HL-60/S4 treated with retinoic acid at 250 ng/mL for 4 days and 3 days (cell line): ENCODE measurements around the gene AUH.
"Not testable (repeated sequence)": the region's sequence is repeated elsewhere in the genome, so short reads cannot be mapped to it uniquely, and the experiment has no call there.

Experiments
- in situ Hi-C: fragments of 300-500 bp; cut with MboI; formaldehyde crosslinking; loops from 2 replicates; pipeline ENCODE4 v1.7.0; 2022; ENCODE audit warnings: low sequenced_read_pairs

AUH gene

DNA sequence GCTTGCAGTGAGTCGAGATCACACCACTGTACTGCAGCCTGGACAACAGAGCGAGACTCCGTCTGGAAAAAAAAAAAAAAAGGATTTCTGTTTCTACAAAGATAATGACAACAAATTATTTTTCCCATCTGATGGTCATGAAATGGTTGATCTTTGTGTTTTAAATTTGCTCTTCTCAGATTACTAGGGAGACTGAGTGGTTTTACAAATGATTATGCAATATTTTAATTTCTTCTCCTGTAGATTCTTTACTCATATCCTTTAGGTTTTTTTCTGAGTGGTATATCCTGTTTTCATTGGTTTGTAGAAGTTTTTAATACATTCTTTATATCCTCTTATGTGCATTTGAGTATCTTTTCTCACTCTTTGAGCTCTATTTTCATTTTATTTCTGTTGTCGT, 20.6 kb upstream of the AUH start:
- in situ Hi-C loops = no loop called here

GRCh38 chr9:91379426-91379825, 17.7 kb upstream of the AUH start:
- in situ Hi-C loops = no loop called here

- in situ Hi-C loops = no loop called here
These were observed 17.0 kb upstream of the AUH start for GRCh38 chr9:91378695-91379127.

GRCh38 chr9:91378054-91378453, 16.3 kb upstream of the AUH start:
- in situ Hi-C loops = not testable (repeated sequence)

GRCh38 chr9:91376239-91376638, 14.5 kb upstream of the AUH start:
- in situ Hi-C loops = no loop called here

- in situ Hi-C loops = no loop called here
These were observed 13.2 kb upstream of the AUH start for GRCh38 chr9:91374939-91375338.

- in situ Hi-C loops = no loop called here
These were observed 10.2 kb upstream of the AUH start for GRCh38 chr9:91371894-91372293.

- in situ Hi-C loops = not testable (repeated sequence)
These were observed 8.3 kb upstream of the AUH start for GRCh38 chr9:91370006-91370405.

DNA sequence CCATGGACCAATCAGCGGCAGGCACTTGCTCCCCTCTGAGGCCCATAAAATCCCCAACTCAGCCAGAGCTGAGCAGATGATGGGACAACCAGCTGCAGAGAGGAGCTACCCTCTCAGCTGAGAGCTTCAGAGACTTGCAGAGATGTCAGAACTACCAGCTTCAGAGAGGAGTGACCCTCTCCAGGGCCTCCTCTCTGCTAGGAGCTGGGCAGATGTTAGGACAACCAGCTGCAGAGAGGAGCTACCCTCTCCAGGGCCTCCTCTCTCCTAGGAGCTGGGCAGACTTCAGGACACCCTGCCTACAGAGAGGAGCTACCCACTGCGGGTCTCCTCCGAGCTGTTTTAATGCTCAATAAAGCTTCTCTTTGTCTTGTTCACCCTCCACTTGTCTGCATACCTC, 3.0 kb upstream of the AUH start:
- in situ Hi-C loops = no loop called here

GRCh38 chr9:91364005-91364404, 2.3 kb upstream of the AUH start:
- in situ Hi-C loops = no loop called here

GRCh38 chr9:91362051-91362611, 413 bp upstream of the AUH start:
- in situ Hi-C loops = no loop called here

DNA sequence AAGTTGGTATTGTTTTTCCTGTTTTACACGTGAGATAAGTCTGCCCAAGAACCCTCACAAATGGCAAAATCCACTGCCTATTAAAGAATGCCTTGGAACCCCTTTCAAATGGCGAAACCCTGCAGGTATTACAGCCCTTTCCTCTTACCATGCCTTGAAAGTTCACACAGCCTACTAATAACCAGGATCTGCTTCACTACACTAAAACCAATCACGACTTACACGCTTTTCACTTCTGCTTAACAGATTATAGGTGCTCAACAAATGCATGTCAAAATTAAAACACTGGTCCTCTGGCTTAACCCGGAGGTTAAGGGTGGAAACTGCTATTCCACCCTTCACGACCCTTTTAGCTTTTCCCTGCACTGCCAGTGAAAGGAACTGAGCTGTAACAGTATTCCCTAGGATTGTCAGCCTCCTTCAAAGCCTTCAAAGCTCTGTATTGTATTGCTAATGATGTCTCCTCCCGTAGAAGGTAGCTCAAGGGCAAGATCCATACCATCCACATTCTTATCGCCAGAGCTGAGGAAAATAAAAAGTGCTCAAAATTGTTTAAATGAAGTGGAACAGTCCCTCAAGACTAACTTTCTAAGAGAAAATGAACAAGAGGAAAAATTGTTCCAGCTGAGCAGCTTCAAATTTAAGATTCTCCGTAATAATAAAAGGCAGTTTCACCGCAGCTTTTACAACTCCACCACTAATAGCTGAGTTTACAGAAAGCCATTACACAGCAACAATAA, 997 bp downstream of the AUH start:
- in situ Hi-C loops = no loop called here

DNA sequence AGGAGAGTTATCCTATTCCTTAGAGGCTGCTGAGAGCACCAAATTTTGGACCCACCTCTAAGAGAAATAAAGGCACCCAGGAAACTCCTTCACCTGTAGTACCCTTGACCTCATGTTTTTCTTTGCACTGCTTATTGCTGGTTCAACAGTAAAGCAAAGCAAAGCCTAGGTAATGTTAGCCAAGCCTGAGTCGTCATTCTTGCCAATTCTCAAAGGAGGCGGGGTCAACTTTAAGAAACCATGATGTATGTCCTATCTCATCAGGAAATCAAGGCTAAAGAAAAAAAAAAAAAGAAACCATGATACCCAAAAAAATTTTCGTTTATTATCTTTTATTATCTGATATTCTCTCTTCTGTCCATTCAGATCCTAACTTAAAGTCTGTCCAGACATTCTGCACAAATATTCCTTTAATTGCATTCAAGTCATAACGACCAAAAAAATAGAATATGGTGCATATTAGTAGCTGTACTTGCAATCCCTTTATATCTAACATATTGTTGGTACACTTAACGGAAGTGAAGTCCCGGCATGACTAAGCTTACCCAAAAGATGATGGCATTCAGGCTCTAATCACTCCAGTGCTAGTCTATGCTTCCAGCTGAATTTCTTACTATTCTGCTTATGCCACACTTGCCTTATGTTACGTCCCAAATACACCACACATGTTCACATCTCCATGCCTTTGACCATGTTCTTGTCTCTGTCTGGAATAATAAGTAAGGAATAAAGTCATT, 1.8 kb downstream of the AUH start:
- in situ Hi-C loops = no loop called here

DNA sequence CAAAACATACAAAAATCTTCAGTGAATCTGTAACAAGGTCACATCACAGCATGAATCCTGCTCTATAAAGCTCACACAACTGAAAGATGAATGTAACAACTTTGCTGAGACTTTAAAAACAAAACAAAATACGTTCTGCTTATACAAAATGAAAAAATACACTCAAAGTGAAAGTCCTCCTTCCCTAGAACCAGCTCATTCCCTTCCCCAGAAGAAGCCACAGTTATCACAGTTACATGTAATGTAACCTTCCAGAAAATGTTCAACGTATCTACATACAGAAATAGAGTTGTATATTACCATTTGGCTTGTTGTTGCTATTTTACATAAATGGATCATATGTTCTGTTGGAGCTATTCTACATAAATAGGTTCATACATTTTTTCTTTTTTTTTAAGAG, 2.6 kb downstream of the AUH start:
- in situ Hi-C loops = no loop called here

DNA sequence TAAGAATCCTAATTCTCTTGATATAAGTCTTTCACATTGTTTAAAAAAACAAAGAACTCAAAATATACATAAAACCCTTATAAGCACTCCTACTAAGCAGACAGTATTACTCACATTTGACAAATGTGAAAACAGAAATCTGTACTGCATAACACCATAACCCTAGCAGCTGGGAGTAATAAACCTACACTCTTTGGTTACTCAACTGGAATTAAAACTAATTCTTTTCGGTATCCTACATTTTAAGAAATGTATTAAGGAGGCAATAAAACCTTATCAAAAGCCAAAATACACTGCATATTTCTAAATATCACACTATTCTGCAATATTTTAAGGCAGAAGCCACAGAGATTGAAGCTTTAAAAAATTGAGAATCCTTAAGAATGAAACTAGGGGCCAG, 6.8 kb downstream of the AUH start:
- in situ Hi-C loops = no loop called here

- in situ Hi-C loops = no loop called here
These were observed 12.6 kb downstream of the AUH start for GRCh38 chr9:91349115-91349555.

- in situ Hi-C loops = no loop called here
These were observed 13.4 kb downstream of the AUH start for GRCh38 chr9:91348191-91348807.

DNA sequence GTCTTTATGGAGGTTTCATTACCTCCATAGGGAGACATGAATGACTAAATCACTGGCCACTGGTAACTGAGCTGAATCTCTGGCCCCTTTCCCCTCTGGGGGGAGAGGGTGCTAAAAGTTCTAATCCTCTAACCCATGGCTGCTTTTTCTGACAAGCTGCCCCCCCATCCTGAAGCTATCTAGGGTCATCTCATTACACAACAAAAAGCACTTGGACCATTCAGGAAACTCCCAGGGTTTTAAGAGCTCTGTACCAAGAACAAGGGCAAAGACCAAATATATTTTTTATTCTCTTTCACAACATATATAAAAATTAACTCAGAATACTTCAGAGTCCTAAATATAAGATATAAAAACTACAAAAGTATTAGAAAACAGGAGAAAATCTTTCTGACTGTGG, 14.3 kb downstream of the AUH start:
- in situ Hi-C loops = no loop called here

DNA sequence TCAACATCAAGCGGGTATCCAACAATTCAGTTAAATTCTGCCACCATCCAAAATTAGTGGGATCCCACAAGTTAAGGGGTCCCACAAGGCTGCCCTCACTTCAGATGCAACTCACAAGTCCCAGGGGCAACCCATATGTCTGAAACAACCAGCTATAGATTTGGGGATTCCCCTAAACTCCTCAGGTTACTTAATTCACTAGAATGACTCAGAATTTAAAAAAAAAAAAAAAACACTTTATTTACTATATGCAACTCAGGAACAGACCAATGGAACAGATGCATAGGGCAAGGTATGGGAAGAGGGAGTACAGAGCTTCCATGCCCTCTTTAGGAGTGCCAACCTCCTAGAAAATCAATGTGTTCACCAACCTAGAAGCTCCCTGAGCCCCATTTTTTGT, 15.1 kb downstream of the AUH start:
- in situ Hi-C loops = no loop called here

GRCh38 chr9:91345978-91346377, 15.7 kb downstream of the AUH start:
- in situ Hi-C loops = no loop called here

- in situ Hi-C loops = no loop called here
These were observed 19.1 kb downstream of the AUH start for GRCh38 chr9:91342575-91342974.

GRCh38 chr9:91341749-91342148, 20.0 kb downstream of the AUH start:
- in situ Hi-C loops = no loop called here
